Pericardium fibroblast (primary cell): ENCODE results near the gene BCAS4. TPM values are rescaled to one million over a fixed set of nuclear protein-coding genes. Genes with fewer than 3 reads are reported as not detected.

Source experiments
- total RNA-seq: library from RNA; depleted of rRNA; stranded (reverse); fragments of >200 nt; gene quantifications from 2 replicates; pipeline ENCODE4 v1.2.3, GENCODE V29; 2015

Gene BCAS4
- total RNA-seq, result 5.6 and 8.2 TPM in 2 replicates

GRCh38 chr20:50794846-50795634 lies at the start of gene BCAS4:
Gene BCAS4, plus strand, starts transcription at chr20:50795061. Its CDS starts 23 bp downstream, at chr20:50795084.

Other genes with a start within 250 kb of the BCAS4 start
- 4.0 and 11.0 TPM in 2 replicates for gene RIPOR3, start 103.5 kb upstream of the BCAS4 start, total RNA-seq
- gene PARD6B, start 63.5 kb upstream of the BCAS4 start, total RNA-seq, result 0.43 and 0.82 TPM in 2 replicates
- gene ADNP, start 136.4 kb downstream of the BCAS4 start, total RNA-seq, result 12.3 and 16.3 TPM in 2 replicates
- gene DPM1, start 163.5 kb downstream of the BCAS4 start, total RNA-seq, result 46.0 and 62.8 TPM in 2 replicates
- gene MOCS3, start 163.8 kb downstream of the BCAS4 start, total RNA-seq, result 6.7 and 7.9 TPM in 2 replicates
- 18.7 and 28.1 TPM in 2 replicates for gene KCNG1, start 228.0 kb downstream of the BCAS4 start, total RNA-seq